ENCODE data around the gene TENT5C.

Gene TENT5C

GRCh38 chr1:117566556-117566955 is 39.3 kb upstream of the TENT5C start:
- no peak overlapping the region for H3K4me3 ChIP-seq (ENCODE audit: low read length)
- no peak for TF ChIP-seq ZNF274 (IDR thresholded peaks at IDR 0.05; ENCODE audit: low read depth, low read length)

GRCh38 chr1:117567435-117567834 is 38.4 kb upstream of the TENT5C start:
- TF ChIP-seq ZNF274 (IDR thresholded peaks at IDR 0.05; ENCODE audit: low read depth, low read length), result no peak

GRCh38 chr1:117567976-117568375 is 37.9 kb upstream of the TENT5C start:
- TF ChIP-seq ZNF274 (IDR thresholded peaks at IDR 0.05; ENCODE audit: low read depth, low read length), result no peak
- no peak overlapping the region for H3K4me3 ChIP-seq (ENCODE audit: low read length)

More at GRCh38 chr1:117567435-117567834, 38.4 kb upstream of the TENT5C start:
- no peak overlapping the region for H3K4me3 ChIP-seq (ENCODE audit: low read length)

- H3K4me3 ChIP-seq (ENCODE audit: low read length), result no peak overlapping the region
Observed at GRCh38 chr1:117568999-117569398, 36.8 kb upstream of the TENT5C start.

GRCh38 chr1:117569856-117570255 is 36.0 kb upstream of the TENT5C start:
- TF ChIP-seq ZNF274 (IDR thresholded peaks at IDR 0.05; ENCODE audit: low read depth, low read length), result no peak
- H3K4me3 ChIP-seq (ENCODE audit: low read length), result no peak overlapping the region

More at GRCh38 chr1:117568999-117569398, 36.8 kb upstream of the TENT5C start:
- TF ChIP-seq ZNF274 (IDR thresholded peaks at IDR 0.05; ENCODE audit: low read depth, low read length), result no peak

- no peak overlapping the region for H3K4me3 ChIP-seq (ENCODE audit: low read length)
- TF ChIP-seq ZNF274 (IDR thresholded peaks at IDR 0.05; ENCODE audit: low read depth, low read length), result no peak
Observed at GRCh38 chr1:117570988-117571409, 34.8 kb upstream of the TENT5C start.

- no peak overlapping the region for H3K4me3 ChIP-seq (ENCODE audit: low read length)
Observed at GRCh38 chr1:117571496-117571895, 34.4 kb upstream of the TENT5C start.

GRCh38 chr1:117572546-117572945 is 33.3 kb upstream of the TENT5C start:
- no peak for TF ChIP-seq ZNF274 (IDR thresholded peaks at IDR 0.05; ENCODE audit: low read depth, low read length)
- H3K4me3 ChIP-seq (ENCODE audit: low read length), result no peak overlapping the region

More at GRCh38 chr1:117571496-117571895, 34.4 kb upstream of the TENT5C start:
- TF ChIP-seq ZNF274 (IDR thresholded peaks at IDR 0.05; ENCODE audit: low read depth, low read length), result no peak

GRCh38 chr1:117573386-117574023 is 32.3 kb upstream of the TENT5C start:
- no peak for TF ChIP-seq ZNF274 (IDR thresholded peaks at IDR 0.05; ENCODE audit: low read depth, low read length)
- H3K4me3 ChIP-seq (ENCODE audit: low read length), result no peak overlapping the region

- no peak for TF ChIP-seq ZNF274 (IDR thresholded peaks at IDR 0.05; ENCODE audit: low read depth, low read length)
- H3K4me3 ChIP-seq (ENCODE audit: low read length), result no peak overlapping the region
Observed at GRCh38 chr1:117574161-117574835, 31.6 kb upstream of the TENT5C start.

GRCh38 chr1:117575586-117576225 is 30.1 kb upstream of the TENT5C start:
- H3K4me3 ChIP-seq (ENCODE audit: low read length), result no peak overlapping the region
- TF ChIP-seq ZNF274 (IDR thresholded peaks at IDR 0.05; ENCODE audit: low read depth, low read length), result no peak

- H3K4me3 ChIP-seq (ENCODE audit: low read length), result no peak overlapping the region
- no peak for TF ChIP-seq ZNF274 (IDR thresholded peaks at IDR 0.05; ENCODE audit: low read depth, low read length)
Observed at GRCh38 chr1:117576236-117576635, 29.6 kb upstream of the TENT5C start.

GRCh38 chr1:117577191-117577885 is 28.5 kb upstream of the TENT5C start:
- TF ChIP-seq ZNF274 (IDR thresholded peaks at IDR 0.05; ENCODE audit: low read depth, low read length), result no peak
- no peak overlapping the region for H3K4me3 ChIP-seq (ENCODE audit: low read length)

GRCh38 chr1:117578466-117578865 is 27.4 kb upstream of the TENT5C start:
- no peak overlapping the region for H3K4me3 ChIP-seq (ENCODE audit: low read length)
- no peak for TF ChIP-seq ZNF274 (IDR thresholded peaks at IDR 0.05; ENCODE audit: low read depth, low read length)
